ENCODE data around the gene FHAD1. TPM values are rescaled to one million over a fixed set of nuclear protein-coding genes. Genes with fewer than 3 reads are reported as not detected.

Gene FHAD1
- total and polyA plus RNA-seq, 2 donors (not counting 1 experiment from before 2014, with no cell fraction given): not detected

DNA sequence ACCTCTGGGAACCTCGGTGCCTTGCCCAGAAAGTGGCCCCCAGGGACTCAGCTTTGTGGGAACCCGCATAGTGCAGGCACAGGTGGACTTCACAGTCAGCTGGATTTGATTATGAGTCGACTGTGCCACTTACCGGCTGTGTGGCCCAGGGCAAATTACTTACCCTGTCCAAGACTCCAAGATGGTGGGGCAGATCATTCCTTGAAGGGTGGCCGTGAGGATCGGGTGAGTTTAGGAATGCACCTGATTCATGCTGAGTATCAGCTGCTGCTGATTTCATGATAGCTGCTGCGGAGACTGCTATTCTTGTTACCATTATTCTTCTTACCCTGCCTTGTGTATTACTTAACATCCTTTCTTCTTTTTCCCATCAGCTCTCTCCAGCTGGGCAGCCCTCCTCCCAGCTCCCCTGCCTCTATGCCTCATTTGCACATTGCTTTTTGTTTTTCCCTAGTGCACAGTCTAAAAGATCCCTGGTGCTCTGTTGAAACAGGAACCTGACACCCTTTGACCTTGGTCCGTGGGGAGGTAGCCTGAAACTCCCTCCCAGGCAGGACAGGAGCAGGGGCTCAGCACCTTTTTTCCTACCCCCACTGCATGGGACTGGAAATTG, 40.5 kb upstream of the FHAD1 start:
- Mint-ChIP-seq H3K27me3 (peaks cover 23% of the 10 kb centered on the region), H3K4me3 (no peak overlapping the region), H3K4me1 (no peaks in the 10 kb centered on the region), H3K9me3 (ENCODE audit: insufficient read depth) (no peaks in the 10 kb centered on the region), H3K27ac (no peak overlapping the region)
- Histone ChIP-seq H3K27ac (ENCODE audit: low read length in 2 of 2) (no peak overlapping the region), H3K36me3 (replicated peaks in 1 of 2; ENCODE audit: control extremely low read depth in 1 of 2, control insufficient read depth in 1 of 2, extremely low read depth in 1 of 2, insufficient read depth in 2 of 2, low read length in 1 of 2) (no peaks in the 10 kb centered on the region), H2AFZ (ENCODE audit: insufficient read depth, low read depth, low read length, poor library complexity, severe bottlenecking) (no peak overlapping the region), H4K20me1 (ENCODE audit: control insufficient read depth, insufficient read depth, low read length, poor library complexity, severe bottlenecking) (no peaks in the 10 kb centered on the region), H3K4me2 (replicated peaks; ENCODE audit: low read depth, low read length, poor library complexity, severe bottlenecking) (no peak overlapping the region), H3K4me1 (ENCODE audit: control insufficient read depth in 2 of 2, insufficient read depth in 2 of 2, low read length in 2 of 2) (no peaks in the 10 kb centered on the region), H3K27me3 (replicated peaks in 1 of 4; ENCODE audit: control extremely low read depth in 1 of 4, control insufficient read depth in 3 of 4, insufficient read depth in 4 of 4, low read length in 3 of 4) (peaks cover 0 to 3% (median 0%) of the 10 kb centered on the region in 4 experiments), H3K79me2 (ENCODE audit: control insufficient read depth, insufficient read depth, low read length) (no peaks in the 10 kb centered on the region), H3K9me3 (ENCODE audit: control extremely low read depth in 1 of 3, control insufficient read depth in 2 of 3, insufficient read depth in 1 of 3, low read length in 2 of 3) (no peaks in the 10 kb centered on the region), H3K9ac (ENCODE audit: low read length) (no peak overlapping the region), H3K4me3 (ENCODE audit: control extremely low read depth in 1 of 5, extremely low read depth in 1 of 5, insufficient read depth in 1 of 5, low read depth in 2 of 5, low read length in 4 of 5) (no peak overlapping the region)
- intact Hi-C loops (cut with micrococcal nuclease): no loop called here
- ATAC-seq (ENCODE audit: low read depth) (no peak), DNase-seq (no peak)
- ChIA-PET CTCF (interaction anchor here (0.6 kb wide), 1 partner anchor 36 kb away, joined by 3 read pairs; no protein-coding TSS in a partner anchor), POLR2A (no interaction called here)
- 81% methylated on average over 8 of the region's 8 CpGs for WGBS (ENCODE audit: insufficient coverage)
- TF ChIP-seq EZH2 (IDR thresholded peaks at IDR 0.05; ENCODE audit: borderline replicate concordance, insufficient read depth, low read depth, low read length, poor library complexity, severe bottlenecking): no peak
- TF ChIP-seq, protein P1, sequence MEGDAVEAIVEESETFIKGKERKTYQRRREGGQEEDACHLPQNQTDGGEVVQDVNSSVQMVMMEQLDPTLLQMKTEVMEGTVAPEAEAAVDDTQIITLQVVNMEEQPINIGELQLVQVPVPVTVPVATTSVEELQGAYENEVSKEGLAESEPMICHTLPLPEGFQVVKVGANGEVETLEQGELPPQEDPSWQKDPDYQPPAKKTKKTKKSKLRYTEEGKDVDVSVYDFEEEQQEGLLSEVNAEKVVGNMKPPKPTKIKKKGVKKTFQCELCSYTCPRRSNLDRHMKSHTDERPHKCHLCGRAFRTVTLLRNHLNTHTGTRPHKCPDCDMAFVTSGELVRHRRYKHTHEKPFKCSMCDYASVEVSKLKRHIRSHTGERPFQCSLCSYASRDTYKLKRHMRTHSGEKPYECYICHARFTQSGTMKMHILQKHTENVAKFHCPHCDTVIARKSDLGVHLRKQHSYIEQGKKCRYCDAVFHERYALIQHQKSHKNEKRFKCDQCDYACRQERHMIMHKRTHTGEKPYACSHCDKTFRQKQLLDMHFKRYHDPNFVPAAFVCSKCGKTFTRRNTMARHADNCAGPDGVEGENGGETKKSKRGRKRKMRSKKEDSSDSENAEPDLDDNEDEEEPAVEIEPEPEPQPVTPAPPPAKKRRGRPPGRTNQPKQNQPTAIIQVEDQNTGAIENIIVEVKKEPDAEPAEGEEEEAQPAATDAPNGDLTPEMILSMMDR (IDR thresholded peaks at IDR 0.05): no peak

DNA sequence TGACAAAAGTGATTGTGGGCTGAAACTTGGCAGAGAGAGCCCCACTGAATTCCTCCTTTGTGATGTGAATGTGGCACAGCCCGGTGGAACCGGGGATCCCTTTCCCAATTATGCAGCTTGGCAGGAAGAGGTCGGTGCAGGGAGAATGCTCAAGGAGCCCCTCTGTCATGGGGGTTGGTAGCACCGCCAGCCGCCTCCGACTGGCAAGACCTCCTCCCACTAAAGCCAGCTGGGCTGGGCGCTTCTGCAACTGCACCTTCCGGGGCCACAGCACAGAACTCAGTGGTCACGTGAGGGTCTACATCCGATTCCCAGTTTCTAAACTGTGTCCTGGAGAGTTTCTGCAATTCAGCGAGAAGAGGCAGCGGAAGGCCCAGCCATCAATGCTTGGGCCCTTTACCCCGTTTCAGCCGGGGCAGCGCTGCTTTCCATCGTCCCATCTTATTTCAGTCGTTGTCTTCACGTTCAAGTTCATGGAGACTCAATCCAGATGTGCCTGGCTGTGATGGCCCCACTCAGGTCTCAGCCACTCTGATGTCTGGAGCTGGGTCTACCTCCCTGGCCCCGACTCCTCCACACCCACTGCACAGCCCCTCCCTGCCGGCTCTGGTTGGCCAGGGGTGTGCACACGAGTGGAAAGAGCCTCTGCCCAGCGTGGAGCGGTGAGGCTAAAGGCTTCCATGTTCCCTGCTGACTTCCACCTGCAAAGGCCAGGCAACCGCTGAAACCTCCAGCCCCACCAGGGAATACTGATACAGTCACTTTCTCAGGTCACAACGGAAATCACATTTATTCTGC, 39.8 kb upstream of the FHAD1 start:
- CTCF ChIA-PET: interaction anchor here (0.6 kb wide), 1 partner anchor 35 kb away, joined by 3 read pairs; no protein-coding TSS in a partner anchor
- Histone ChIP-seq H2AFZ (ENCODE audit: insufficient read depth, low read depth, low read length, poor library complexity, severe bottlenecking) (no peak overlapping the region), H3K9me3 (ENCODE audit: control extremely low read depth in 1 of 3, control insufficient read depth in 2 of 3, insufficient read depth in 1 of 3, low read length in 2 of 3) (no peaks in the 10 kb centered on the region), H4K20me1 (ENCODE audit: control insufficient read depth, insufficient read depth, low read length, poor library complexity, severe bottlenecking) (no peaks in the 10 kb centered on the region), H3K36me3 (replicated peaks in 1 of 2; ENCODE audit: control extremely low read depth in 1 of 2, control insufficient read depth in 1 of 2, extremely low read depth in 1 of 2, insufficient read depth in 2 of 2, low read length in 1 of 2) (no peaks in the 10 kb centered on the region), H3K9ac (ENCODE audit: low read length) (no peak overlapping the region), H3K4me1 (ENCODE audit: control insufficient read depth in 2 of 2, insufficient read depth in 2 of 2, low read length in 2 of 2) (no peaks in the 10 kb centered on the region), H3K27ac (ENCODE audit: low read length in 2 of 2) (no peak overlapping the region), H3K27me3 (replicated peaks in 1 of 4; ENCODE audit: control extremely low read depth in 1 of 4, control insufficient read depth in 3 of 4, insufficient read depth in 4 of 4, low read length in 3 of 4) (peaks cover 0 to 3% (median 0%) of the 10 kb centered on the region in 4 experiments), H3K4me2 (replicated peaks; ENCODE audit: low read depth, low read length, poor library complexity, severe bottlenecking) (no peak overlapping the region), H3K4me3 (ENCODE audit: control extremely low read depth in 1 of 5, extremely low read depth in 1 of 5, insufficient read depth in 1 of 5, low read depth in 2 of 5, low read length in 4 of 5) (no peak overlapping the region), H3K79me2 (ENCODE audit: control insufficient read depth, insufficient read depth, low read length) (no peaks in the 10 kb centered on the region)
- DNase-seq (no peak), ATAC-seq (ENCODE audit: low read depth) (no peak)
- no peaks in the 10 kb centered on the region for H3K9me3 Mint-ChIP-seq (ENCODE audit: insufficient read depth)
- WGBS (ENCODE audit: insufficient coverage): 92% methylated on average over 25 of the region's 25 CpGs
- intact Hi-C loops (cut with micrococcal nuclease): no loop called here
- TF ChIP-seq, protein P1 (IDR thresholded peaks at IDR 0.05): no peak
- TF ChIP-seq EZH2 (IDR thresholded peaks at IDR 0.05; ENCODE audit: borderline replicate concordance, insufficient read depth, low read depth, low read length, poor library complexity, severe bottlenecking): no peak
- no peak overlapping the region for H3K27ac Mint-ChIP-seq
- H3K4me3 Mint-ChIP-seq: no peak overlapping the region
- POLR2A ChIA-PET: no interaction called here
- H3K4me1 Mint-ChIP-seq: no peaks in the 10 kb centered on the region
- H3K27me3 Mint-ChIP-seq: peaks cover 27% of the 10 kb centered on the region
